Neural crest cell (in vitro differentiated cells): Measurements from ENCODE around the gene ADIPOQ. TPM values are rescaled to one million over a fixed set of nuclear protein-coding genes. Genes with fewer than 3 reads are reported as not detected.
"Not testable (repeated sequence)": the region's sequence is repeated elsewhere in the genome, so short reads cannot be mapped to it uniquely, and the experiment has no call there.

Experiments used
- DNase-seq: peaks from one replicate; pipeline ENCODE4 v3.0.0; 2021; ENCODE audit warnings: low read depth, mixed read lengths, low spot score
- H3K27ac Mint-ChIP-seq: one replicate; pipeline ENCODE4 v1.8.0; 2021; ENCODE audit warnings: mild to moderate bottlenecking, mixed read lengths; ENCODE audit not compliant: unreplicated experiment
- H3K27me3 Mint-ChIP-seq: 2 replicates; pipeline ENCODE4 v1.8.0; 2021; ENCODE audit warnings: low read depth, mild to moderate bottlenecking, mixed read lengths
- H3K36me3 Mint-ChIP-seq: 2 replicates; pipeline ENCODE4 v1.8.0; 2021; ENCODE audit warnings: low read depth, mild to moderate bottlenecking, mixed read lengths
- H3K4me1 Mint-ChIP-seq: 2 replicates; pipeline ENCODE4 v1.8.0; 2021; ENCODE audit warnings: mixed read lengths
- H3K4me3 Mint-ChIP-seq: one replicate; pipeline ENCODE4 v1.8.0; 2021; ENCODE audit warnings: mild to moderate bottlenecking, mixed read lengths
- H3K9me3 Mint-ChIP-seq: 2 replicates; pipeline ENCODE4 v1.8.0; 2021; ENCODE audit warnings: mixed read lengths
- total RNA-seq: library from RNA; stranded (reverse); gene quantifications from 2 replicates; pipeline ENCODE4 v1.2.1, GENCODE V29; 2021
- TF ChIP-seq, protein P1 (sequence below): fragments of 200-600 bp; sonication (generic); conservative IDR thresholded peaks from 2 replicates; pipeline ENCODE4 v1.5.0; 2021; ENCODE audit warnings: antibody characterized with exemption, mild to moderate bottlenecking

The ADIPOQ gene
- total RNA-seq, 1 donor from 2014 or later = not detected

- no peak overlapping the region for H3K4me3 Mint-ChIP-seq
- peaks cover 4% of the 10 kb centered on the region for H3K36me3 Mint-ChIP-seq
- H3K4me1 Mint-ChIP-seq = no peaks in the 10 kb centered on the region
- no peak for DNase-seq
- H3K27me3 Mint-ChIP-seq = no peaks in the 10 kb centered on the region
- no peaks in the 10 kb centered on the region for H3K9me3 Mint-ChIP-seq
- TF ChIP-seq, protein P1, sequence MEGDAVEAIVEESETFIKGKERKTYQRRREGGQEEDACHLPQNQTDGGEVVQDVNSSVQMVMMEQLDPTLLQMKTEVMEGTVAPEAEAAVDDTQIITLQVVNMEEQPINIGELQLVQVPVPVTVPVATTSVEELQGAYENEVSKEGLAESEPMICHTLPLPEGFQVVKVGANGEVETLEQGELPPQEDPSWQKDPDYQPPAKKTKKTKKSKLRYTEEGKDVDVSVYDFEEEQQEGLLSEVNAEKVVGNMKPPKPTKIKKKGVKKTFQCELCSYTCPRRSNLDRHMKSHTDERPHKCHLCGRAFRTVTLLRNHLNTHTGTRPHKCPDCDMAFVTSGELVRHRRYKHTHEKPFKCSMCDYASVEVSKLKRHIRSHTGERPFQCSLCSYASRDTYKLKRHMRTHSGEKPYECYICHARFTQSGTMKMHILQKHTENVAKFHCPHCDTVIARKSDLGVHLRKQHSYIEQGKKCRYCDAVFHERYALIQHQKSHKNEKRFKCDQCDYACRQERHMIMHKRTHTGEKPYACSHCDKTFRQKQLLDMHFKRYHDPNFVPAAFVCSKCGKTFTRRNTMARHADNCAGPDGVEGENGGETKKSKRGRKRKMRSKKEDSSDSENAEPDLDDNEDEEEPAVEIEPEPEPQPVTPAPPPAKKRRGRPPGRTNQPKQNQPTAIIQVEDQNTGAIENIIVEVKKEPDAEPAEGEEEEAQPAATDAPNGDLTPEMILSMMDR = no peak
- no peak overlapping the region for H3K27ac Mint-ChIP-seq
Observed at GRCh38 chr3:186870421-186871201, 28.1 kb downstream of the ADIPOQ start.

GRCh38 chr3:186871403-186871924, 29.0 kb downstream of the ADIPOQ start:
- H3K27ac Mint-ChIP-seq = no peak overlapping the region
- DNase-seq = no peak
- H3K27me3 Mint-ChIP-seq = no peaks in the 10 kb centered on the region
- peaks cover 4% of the 10 kb centered on the region for H3K36me3 Mint-ChIP-seq
- H3K4me3 Mint-ChIP-seq = no peak overlapping the region
- H3K4me1 Mint-ChIP-seq = no peaks in the 10 kb centered on the region
- TF ChIP-seq, protein P1 = no peak
- H3K9me3 Mint-ChIP-seq = peaks cover 2% of the 10 kb centered on the region

GRCh38 chr3:186873796-186874195, 31.3 kb downstream of the ADIPOQ start:
- DNase-seq, H3K27me3 Mint-ChIP-seq, H3K4me3 Mint-ChIP-seq, H3K4me1 Mint-ChIP-seq, H3K9me3 Mint-ChIP-seq, H3K27ac Mint-ChIP-seq, H3K36me3 Mint-ChIP-seq: not testable (repeated sequence)

GRCh38 chr3:186874216-186874615, 31.7 kb downstream of the ADIPOQ start:
- not testable (repeated sequence) for H3K9me3 Mint-ChIP-seq, H3K27me3 Mint-ChIP-seq, H3K27ac Mint-ChIP-seq, H3K4me1 Mint-ChIP-seq, H3K4me3 Mint-ChIP-seq, H3K36me3 Mint-ChIP-seq, DNase-seq

GRCh38 chr3:186874841-186875240, 32.3 kb downstream of the ADIPOQ start:
- H3K9me3 Mint-ChIP-seq, H3K36me3 Mint-ChIP-seq, H3K27ac Mint-ChIP-seq, DNase-seq, H3K27me3 Mint-ChIP-seq, H3K4me1 Mint-ChIP-seq, H3K4me3 Mint-ChIP-seq: not testable (repeated sequence)

- no peaks in the 10 kb centered on the region for H3K27me3 Mint-ChIP-seq
- no peak overlapping the region for H3K4me3 Mint-ChIP-seq
- TF ChIP-seq, protein P1 = no peak
- H3K27ac Mint-ChIP-seq = no peak overlapping the region
- no peak for DNase-seq
- H3K36me3 Mint-ChIP-seq = peaks cover 4% of the 10 kb centered on the region
- H3K4me1 Mint-ChIP-seq = no peaks in the 10 kb centered on the region
- peaks cover 5% of the 10 kb centered on the region for H3K9me3 Mint-ChIP-seq
Observed at GRCh38 chr3:186875708-186876107, 33.2 kb downstream of the ADIPOQ start.

GRCh38 chr3:186879781-186880180, 37.3 kb downstream of the ADIPOQ start:
- H3K4me1 Mint-ChIP-seq = peaks cover 5% of the 10 kb centered on the region
- H3K36me3 Mint-ChIP-seq = no peaks in the 10 kb centered on the region
- H3K4me3 Mint-ChIP-seq = no peak overlapping the region
- H3K27me3 Mint-ChIP-seq = no peaks in the 10 kb centered on the region
- peaks cover 5% of the 10 kb centered on the region for H3K9me3 Mint-ChIP-seq
- H3K27ac Mint-ChIP-seq = no peak overlapping the region
- DNase-seq = no peak
- TF ChIP-seq, protein P1 = no peak
